CD4-positive, alpha-beta T cell treated with Interferon alpha-2 for 1 hour (primary cell): ENCODE results near the gene TMEM17.

Experiments used
- DNase-seq, 2 donors: peaks; one replicate each; pipeline ENCODE4 v3.0.0-alpha.2; 2020 to 2022

TMEM17 gene

DNA sequence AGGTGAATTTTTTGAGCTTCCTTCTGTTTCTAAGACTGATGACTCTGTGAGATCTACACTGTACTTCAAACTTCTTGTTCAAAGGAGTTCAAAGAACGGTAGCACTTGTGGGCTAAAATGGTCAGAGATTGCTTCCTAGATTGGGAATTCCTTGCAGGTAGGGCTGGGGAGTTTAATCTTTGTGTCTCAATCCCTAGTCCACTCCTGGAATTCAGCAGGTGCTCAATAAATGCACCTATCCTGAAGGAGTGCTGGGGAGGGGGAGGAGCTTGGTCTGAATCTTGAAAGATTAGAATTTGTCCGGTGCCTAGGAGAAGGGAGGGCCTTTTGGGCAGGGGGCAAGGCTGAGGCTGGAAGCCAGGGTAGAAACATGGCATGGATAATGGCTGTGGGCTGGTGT, 34.6 kb downstream of the TMEM17 start:
- DNase-seq, result no peak

DNA sequence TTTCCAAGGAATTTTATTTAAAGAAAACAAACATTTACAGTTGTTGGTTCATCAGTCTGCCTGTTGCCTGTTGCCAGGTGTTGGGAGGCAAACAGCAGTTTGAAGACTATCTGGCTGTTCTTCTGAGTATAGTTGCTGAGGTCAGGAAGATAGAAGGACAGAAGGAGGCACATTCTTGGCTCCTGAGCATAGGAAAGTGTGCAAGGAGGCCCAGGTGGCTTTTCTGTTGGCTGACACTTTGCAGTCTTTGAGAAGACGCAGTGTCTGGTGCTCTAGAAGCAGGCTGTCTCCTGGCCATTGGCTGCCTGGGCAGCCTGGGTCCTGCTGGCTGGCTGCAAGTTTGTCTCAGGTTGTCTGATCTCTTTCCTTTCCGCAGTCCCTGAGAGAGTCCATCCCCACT, 36.4 kb downstream of the TMEM17 start:
- DNase-seq, result no peak

DNA sequence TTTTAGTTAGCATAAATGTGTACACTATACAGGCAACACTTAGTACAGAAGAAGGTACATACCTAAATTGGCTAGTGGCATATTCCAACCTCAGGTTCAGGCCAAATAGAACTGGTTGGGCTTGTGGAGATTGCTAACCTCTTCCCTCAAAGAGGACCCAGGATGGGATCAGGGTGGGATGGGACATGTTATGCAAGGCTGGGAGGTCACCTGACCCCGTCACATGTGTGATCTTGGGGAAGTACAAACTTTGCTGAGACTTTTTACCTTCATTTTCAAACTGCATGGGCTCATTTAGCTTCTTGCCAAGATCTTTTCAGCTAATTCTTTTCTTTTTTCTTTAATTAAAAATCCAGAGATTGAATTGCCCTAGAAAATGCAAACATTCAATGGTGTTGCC, 36.9 kb downstream of the TMEM17 start:
- DNase-seq, result no peak

DNA sequence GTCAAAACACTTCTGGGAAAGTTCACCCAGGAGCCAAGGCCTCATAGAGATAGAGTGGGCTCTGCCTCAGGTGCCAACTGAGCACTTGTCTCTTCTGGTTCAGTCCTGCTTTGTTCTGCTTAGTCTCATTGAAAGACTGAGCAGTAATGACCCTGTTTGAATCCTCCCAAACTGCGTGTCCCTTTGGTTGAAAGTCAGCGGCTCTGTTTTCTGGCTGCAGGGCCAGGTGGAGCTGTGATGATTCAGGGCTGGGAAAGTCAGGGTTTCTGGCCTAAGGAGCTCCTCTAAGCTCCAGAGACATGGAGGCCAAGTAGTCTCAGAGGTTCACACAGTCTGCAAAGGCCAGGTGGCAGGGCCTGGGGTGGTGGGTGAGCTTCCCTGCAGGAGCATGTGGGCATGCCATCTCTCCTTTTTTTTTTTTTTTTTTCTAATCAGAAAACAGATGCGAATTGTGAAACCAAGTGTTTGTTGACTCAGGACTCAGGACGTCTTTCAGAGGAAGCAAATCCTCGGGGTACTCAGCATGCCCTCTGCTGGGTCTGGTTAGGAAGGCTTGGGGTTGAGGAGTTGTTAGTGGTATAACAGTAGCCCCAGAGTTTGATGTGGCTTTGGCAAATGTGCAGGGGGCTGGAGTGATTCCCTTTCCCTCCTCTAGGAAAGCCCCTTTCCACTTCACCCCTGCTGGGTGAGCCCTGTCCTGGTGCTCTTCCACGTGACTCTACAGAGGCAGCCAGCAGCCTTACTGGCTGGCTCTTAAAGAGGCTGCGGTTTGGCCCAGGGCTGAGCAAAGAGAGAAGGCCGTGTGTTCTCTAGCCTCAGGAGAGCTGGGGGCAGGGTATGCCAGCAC, 38.3 kb downstream of the TMEM17 start:
- DNase-seq, result no peak

DNA sequence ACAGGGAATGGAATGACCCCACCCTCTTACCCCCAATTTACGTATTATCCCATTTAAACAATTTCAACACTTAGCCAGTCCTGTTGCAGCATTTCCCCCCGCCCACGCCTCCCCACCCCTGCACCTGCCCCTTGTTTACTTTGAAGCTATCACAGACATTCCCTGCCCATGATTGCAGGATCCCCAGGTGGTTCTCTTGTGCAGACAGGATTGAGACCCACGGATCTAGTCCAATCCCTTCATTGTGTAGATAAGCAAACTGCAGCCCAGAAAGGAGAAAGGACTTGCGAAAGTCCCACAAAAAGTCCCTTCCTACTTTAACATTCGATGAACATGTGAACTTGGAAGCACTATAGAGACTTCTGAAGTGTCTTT, 38.9 kb downstream of the TMEM17 start:
- DNase-seq, result no peak

DNA sequence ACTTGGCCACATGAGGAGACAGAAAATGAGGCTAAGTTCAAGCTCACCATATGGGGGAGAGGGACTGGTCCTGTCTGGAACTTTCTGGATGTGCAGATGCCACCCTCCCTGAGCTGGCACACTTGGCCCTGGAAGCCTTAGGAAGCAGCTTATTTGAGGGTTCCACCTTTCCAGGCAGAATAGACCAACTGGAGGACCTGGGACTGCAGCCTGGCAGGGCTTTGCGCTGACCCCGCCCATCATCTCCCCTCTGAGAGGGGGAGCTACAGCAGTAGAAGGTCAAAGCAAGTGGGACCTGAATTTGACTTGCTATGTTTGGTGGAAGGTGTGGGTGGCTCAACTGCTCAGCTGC, 39.5 kb downstream of the TMEM17 start:
- no peak for DNase-seq

DNA sequence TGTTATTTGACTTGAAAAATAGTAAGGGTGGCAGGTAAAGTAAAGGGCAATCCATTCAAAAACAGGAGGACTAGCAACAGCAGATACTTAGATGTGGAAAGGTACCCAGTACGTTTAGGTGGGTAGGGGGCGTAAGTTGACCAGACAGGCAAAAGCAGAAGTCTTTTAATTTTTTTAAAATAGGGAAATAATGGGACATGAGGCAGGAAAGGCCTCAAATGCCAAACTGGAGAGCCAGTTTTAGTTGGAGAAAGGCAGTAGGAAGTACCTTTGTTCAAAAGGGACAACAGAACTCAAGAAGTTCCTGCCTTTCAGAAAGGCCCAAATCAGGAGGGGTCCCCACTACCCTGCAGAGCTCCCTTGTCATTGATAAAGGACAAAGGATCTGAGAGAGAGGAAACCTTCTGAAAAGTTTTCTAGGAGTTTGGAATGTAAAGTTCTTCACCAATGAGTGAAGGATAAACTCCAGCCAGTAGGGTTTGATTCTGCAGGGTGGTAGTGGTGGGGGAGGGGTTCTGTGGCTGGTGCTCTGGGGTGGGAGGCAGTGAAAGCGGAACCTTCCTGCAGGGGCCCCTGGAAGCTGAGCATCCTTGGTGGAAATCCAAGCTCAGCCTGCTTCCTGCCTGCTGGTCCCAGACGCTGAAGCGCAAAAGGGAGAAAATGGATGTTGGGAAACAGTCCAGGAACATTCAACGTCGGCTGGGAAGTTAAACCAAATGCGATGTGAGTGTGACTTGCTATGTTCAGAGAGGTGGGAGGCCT, 40.1 kb downstream of the TMEM17 start:
- no peak for DNase-seq

DNA sequence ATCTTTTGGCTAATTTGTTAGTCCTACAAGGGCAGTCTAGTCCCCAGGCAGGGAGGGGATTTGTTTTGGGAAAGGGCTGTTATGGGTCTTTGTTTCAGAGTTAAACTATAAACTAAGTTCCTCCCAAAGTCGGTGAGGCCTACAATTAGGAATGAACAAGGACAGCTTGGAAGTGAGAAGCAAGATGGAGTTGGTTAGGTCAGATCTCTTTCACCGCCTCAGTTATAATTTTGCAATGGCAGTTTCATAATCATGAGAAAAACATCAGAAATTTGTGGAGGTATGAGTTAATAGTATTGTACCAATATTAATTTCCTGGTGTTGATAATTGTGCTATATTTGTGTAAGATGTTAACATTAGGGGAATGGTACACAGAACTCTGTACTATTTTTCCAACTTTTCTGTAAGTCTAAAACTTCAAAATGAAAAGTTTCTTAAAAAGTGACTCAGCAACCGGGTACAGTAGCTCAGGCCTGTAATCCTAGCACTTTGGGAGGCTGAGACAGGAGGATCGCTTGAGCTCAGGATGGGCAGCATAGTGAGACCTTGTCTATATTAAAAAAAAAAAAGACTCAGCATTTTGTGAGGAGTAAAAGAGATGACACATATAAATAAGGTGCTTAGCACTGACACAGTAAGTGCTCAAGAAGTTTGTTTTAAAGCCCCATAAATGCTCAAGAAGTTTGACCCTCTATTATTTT, 40.8 kb downstream of the TMEM17 start:
- DNase-seq, result no peak

DNA sequence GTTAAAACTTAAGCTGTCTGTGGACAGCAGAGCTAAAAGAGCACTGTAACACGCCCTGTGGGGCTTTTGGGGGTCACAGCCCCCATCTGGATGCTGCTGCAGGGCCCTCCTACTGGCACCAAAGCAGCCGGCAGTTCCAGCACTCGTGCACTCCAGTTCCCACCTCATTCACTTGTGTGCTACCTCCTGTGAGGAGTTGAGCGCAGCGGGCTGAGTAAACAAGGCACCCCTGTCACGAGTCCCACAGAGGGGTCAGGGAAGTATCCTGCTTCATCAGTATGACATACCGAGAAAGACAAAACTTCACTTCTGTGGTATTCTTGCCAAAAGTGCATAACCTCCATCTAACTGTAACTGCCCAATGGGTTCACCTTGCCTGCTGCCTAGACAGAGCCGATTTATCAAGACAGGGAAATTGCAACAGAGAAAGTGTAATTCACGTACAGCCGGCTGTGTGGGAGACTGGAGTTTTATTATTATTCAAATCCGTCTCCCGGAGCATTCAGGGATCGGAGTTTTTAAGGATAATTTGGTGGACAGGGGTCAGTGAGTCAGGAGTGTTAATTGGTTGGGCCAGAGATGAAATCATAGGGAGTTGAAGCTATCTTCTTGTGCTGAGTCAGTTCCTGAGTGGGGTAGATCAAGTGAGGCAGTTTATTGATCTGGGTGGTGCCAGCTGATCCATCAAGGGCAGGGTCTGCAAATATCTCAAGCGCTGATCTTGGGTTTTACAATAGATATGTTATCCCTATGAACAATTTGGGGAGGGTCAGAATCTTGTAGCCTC, 41.6 kb downstream of the TMEM17 start:
- DNase-seq, result no peak

DNA sequence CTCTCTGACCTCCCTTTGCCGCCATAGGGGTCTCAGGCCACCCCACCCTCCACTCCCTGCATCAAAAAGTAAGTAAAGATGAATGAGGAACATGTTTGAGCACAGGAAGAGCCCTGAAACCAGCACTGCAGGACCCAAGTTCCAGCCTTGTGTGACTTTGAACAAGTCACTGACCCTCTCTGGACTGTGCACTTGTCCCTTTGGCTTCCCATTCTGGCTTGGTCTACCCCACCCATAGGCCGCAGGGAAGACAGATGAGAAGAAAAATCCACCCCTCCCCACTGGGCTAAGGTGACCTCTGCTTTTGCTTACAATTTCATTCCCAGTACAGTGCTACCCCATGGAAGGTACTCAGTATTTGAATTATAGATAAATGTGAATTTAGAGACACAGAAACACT, 43.8 kb downstream of the TMEM17 start:
- no peak for DNase-seq

DNA sequence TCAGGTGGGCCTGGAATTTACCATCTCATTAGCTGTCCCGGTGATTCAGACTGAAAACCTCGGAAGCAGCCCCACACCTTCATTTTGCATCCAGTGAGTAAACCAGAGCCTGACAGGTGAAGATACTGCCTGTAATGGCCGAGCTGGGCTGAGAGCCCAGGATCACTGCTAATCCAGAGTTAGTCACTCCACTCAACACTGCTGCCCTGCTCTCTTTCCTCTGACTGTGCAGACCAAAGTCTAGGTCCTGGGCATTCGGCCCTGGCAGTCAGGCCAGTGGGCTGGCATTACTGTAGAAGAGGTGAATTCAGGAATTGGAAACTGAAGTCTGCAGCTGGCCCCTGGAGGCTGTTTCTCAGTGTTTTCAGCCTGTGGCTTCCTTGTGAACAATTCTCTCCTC, 44.3 kb downstream of the TMEM17 start:
- no peak for DNase-seq

DNA sequence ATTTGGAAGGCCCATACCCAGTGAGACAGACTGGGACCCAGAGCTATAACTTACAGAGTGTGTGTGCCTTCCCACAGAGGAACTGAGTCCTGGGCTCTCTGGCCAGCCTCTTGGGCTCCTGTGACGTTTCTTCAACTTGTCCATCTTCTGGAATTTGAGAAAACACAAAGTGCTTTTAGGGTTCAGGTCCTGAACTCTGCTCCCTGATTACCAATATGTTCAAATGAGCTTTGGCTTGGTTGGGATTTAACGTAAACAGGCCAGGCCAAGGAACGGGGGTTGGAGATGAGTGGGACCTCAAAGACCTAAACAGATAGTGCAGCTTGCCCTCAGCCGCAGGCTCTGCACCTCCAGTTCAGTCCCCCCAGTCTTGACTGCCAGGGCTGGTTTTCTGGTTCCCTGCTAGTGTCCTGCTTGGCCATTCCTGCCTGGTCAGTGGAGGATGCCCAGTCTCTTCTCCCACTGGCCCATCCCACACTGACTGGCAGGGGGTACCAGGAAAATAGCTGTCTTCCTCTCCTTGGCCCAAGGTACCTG, 44.9 kb downstream of the TMEM17 start:
- no peak for DNase-seq

DNA sequence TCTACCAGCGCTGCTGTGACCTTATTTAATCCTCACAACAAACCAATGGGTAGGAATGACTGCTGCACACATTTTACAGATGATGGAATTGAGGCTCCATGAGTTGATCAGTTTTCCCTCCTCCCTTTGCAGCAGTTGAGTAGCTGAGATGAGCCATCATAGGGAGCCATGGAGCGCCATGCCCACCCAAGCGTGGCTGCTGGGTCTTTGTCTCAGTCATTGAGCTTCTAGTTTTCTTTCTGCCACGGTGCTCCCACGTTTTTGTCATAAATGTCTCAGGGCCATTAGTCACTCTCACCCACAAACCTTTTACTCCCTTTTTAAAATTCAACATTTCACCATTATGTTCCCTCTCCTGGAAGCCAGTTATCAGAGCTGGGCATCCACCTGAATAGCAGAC, 45.8 kb downstream of the TMEM17 start:
- DNase-seq, result no peak

DNA sequence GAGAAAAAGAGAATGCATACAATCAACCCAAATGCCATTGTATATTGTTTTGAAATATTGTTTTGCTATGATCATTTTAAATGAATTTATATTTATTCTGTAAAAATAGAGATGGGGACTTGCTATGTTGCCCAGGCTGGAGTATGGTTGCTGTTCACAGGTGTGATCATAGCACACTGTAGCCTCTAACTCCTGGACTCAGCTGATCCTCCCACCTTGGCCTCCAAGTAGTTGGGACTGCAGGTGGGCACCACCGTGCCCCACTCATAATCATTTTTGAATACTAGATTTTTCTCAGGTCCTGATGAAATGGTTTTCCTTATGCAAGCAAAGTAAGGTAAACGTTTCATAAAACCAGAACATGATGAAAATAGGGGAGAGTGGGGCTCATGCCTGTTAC, 46.3 kb downstream of the TMEM17 start:
- DNase-seq, result no peak

DNA sequence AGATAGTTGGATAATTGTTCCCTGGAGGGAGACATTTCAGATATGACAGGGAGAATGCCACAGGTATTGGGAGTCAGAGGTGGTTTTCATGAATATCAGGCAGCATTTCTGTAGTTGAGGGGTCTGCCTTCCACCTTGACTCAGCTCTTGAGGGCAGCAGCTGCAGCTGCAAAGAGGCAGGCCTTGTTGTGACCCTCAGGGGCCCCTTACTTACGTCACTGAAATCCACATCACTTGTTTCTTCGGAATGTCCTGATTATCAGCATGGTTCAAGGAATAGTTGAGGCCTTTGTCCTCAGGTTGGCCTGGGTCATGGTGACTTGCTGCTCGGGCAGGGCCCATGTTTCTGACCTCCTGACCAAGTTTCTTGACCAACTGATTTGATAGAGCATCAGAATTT, 46.9 kb downstream of the TMEM17 start:
- DNase-seq, result no peak

DNA sequence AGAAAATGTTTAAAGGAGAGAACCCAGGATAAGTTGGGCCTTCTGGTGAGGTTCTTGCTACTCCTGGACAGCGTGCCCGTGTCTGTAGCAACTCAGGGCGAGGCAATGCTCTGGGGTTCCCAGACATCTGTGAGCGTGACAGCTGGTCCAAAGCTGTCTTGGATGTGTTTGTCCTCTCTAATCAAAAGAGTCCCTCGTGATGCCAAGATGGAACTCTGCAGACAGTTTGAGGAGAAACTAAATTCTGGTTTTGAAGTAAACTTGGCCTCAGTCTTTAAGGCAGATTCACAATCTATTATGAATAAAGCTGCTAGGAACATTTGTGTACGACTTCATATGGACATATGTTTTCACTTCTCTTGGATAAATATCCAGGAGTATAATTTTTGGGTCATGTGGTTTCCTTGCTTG, 47.3 kb downstream of the TMEM17 start:
- DNase-seq, result no peak

DNA sequence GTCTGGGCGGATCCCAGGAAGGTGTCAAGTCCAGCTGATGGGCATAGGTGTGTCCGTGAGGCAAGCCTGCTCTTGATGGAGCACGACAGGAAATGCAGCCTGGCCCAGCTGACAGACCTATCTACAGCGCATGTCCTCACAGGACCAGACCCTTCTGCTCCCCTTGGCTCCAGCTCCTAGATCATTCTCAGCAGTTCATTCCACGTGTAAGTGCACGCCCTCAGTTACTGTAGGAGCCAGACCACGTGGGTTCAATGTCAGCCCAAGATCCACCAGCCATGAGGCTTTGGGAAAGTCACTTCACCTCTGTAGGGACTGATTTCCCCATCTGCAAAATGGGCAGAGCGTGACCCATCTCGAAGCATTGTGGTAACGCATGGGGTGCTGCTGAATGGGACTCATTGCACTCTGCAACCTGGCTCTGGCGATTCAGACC, 47.8 kb downstream of the TMEM17 start:
- no peak for DNase-seq

DNA sequence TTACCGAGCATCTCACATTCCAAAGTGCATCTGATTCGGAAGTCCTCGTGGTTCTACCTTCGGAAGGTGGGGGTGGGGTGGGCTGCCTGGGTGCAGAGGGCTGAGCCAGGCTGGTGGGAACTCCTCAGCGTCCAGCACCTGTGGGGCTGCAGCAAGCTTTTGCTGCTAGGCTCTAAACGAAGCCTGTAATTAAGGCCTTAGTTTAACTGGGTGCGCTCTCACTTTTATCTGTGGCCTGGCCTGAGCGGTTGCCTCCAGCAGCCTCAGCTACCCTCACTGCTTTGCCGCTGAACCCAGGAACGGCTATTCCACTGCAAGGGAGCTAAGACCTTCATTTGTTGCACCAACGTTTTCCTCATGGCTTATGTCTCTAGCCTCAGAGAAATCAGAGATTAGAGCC, 48.4 kb downstream of the TMEM17 start:
- DNase-seq, result no peak

DNA sequence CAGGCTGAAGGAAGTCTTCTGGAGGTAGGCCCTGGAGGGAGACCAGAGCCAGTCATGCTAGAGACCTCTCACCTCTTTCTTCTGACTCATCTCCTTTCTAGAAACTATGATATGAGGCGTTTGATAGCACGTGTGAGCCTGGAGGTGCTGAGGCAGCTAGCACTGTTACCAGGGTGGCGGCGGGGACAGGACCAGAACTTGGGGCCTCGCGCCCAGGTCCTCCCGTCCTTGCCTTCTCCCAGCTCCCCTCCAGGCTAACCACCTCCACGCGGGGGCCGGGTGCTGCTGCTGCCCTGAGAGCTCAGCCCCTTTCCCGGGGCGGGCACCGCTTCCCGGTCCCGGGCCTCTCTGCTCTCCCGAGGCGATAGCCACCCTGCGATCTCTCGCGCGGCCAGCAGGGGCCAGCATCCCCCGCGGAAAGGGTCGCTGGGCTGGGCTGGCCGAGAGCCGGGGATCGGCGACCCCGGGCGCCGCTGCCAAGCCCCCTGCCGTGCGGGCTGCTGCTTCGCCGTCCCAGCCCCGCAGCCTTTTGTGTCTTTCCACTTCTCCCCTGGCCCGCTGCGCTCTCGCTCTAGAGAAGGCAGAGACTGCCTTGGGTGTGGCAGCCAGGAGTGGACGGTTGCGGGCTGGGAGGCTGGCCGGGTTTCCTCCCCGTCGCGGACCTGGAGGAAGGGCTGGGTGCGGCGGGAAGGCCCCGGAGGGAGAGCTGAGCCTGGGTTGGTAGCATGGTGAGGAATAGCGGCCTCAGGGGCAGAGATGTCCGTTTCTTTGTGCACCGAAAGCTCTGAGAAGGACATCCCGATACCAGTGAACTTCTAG, 49.1 kb downstream of the TMEM17 start:
- DNase-seq, result peak; percentile 49 to 66

DNA sequence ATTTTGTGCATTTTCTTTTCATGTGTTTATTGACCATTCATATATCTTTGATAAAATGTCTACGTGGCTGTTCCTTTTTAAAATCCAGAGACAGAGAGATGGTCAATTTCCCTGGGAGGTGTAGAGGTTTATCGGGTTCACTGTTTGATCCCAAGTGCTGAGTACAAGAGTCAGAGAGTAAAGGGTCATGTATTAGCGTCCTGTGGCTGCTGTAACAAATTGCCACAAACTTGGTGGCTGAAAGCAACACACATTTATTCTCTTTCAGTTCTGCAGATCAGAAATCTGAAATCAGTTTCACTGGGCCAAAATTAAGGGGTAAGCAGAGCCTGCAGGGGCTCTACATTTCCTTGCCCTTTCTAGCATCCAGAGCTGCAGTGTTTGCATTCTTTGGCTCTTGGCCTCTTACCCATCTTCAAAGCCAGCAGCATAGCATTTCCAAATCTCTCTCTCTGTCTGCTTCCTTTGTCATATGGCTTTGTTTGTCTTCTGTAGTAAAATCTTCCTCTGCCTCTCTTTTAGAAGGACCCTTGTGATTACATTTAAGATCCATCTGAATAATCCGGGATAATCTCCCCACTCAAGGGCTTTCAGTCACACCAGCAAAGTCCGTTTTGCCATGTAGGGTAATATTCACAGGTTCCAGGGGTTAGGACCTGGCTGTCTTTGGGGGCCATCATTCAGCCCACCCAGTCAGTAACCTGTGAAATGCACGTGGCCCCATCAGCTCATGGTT, 49.9 kb downstream of the TMEM17 start:
- no peak for DNase-seq

DNA sequence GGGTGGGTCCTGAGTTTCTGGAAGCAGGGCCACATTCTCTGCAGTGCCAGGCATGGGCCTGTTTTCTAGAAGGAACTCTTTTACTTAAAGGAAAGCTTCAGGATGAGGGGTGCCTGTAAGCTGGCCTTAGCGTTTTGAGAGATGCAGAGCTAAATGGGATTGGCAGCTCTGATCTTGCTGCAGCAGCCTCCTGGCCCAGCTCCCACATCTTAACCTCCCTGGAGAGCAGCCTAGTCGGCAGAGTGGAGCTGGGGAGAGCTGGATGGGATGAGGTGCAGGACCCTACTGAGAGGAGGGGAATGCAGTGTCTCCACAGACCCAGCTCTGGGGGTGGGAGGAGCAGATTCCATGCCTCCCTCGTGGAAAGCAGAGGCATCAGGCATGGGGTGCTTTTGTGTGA, 52.0 kb downstream of the TMEM17 start:
- no peak for DNase-seq
